K562 (cell line): ENCODE measurements around the gene ZNF668. TPM values are rescaled to one million over a fixed set of nuclear protein-coding genes. Genes with fewer than 3 reads are reported as not detected.

Experiments used
- CXXC5 ChIP-seq: fragments of 250-450 bp; sonication (Bioruptor Pico); IDR thresholded peaks from 2 replicates; pipeline ENCODE4 v1.8.0; 2022; ENCODE audit warnings: inconsistent platforms, mild to moderate bottlenecking, moderate library complexity
- ETV6 ChIP-seq, 3 experiments: fragments of 150-350 bp in 1 of 3; sonication (generic) in 1 of 3; formaldehyde crosslinking in 1 of 3; IDR thresholded peaks; 2 replicates each; pipeline versions ENCODE4 v1.6.1 to v1.8.0; 2014 to 2022; ENCODE audit warnings: borderline replicate concordance in 2 of 3, low read depth in 2 of 3, antibody characterized with exemption in 1 of 3, low read length in 1 of 3, mild to moderate bottlenecking in 1 of 3, missing genetic modification reagents in 1 of 3
- FOS ChIP-seq: IDR thresholded peaks from 3 replicates; pipeline ENCODE4 v1.6.1; 2011; ENCODE audit not compliant: insufficient read length; ENCODE audit errors: extremely low read depth
- MYNN ChIP-seq, 2 experiments: sonication (generic); formaldehyde crosslinking in 1 of 2; IDR thresholded peaks; 2 replicates each; pipeline versions ENCODE4 v1.5.0 to v1.6.1; 2016 to 2020; ENCODE audit warnings: antibody characterized with exemption in 1 of 2, missing genetic modification reagents in 1 of 2
- PHB ChIP-seq: fragments of 250-450 bp; sonication (Bioruptor Pico); IDR thresholded peaks from 2 replicates; pipeline ENCODE4 v1.5.0; 2021
- PHF8 ChIP-seq: fragments of 200-600 bp; sonication (generic); IDR thresholded peaks from 2 replicates; pipeline ENCODE4 v1.6.1; 2012; ENCODE audit warnings: mixed run types, mild to moderate bottlenecking, inconsistent platforms, low read length, moderate library complexity, borderline replicate concordance
- TAF1 ChIP-seq: IDR thresholded peaks from 2 replicates; pipeline ENCODE4 v1.6.1; 2011; ENCODE audit warnings: mild to moderate bottlenecking, low read length, moderate library complexity; ENCODE audit not compliant: insufficient read depth, control insufficient read depth, severe bottlenecking; ENCODE audit errors: extremely low read depth
- TARDBP ChIP-seq: fragments of 450-650 bp; IDR thresholded peaks from 2 replicates; pipeline ENCODE4 v1.6.1; 2016
- ZBTB8A ChIP-seq: fragments of 450-650 bp; IDR thresholded peaks from 2 replicates; pipeline ENCODE4 v1.6.1; 2018; ENCODE audit warnings: mild to moderate bottlenecking, moderate library complexity; ENCODE audit not compliant: partially characterized antibody
- polyA plus RNA-seq, 8 experiments: library from polyadenylated mRNA; depleted of rRNA in 4 of 8; stranded (reverse) in 5 of 8; unstranded in 3 of 8; fragments of >200 nt; fragmentation: Nextera tagmentation in 2 of 8; fragmentation: Illumina TruSeq in 1 of 8; extraction: Ambion mirVana in 2 of 8; extraction: Trizol in 1 of 8; gene quantifications; 2 replicates each; pipeline versions ENCODE4 v1.2.1 to v1.2.3, GENCODE V29; 2011 to 2014; ENCODE audit warnings: inconsistent platforms in 1 of 8, missing spikeins in 1 of 8
- total RNA-seq, 7 experiments: library from RNA; depleted of rRNA in 6 of 7; stranded (reverse); fragments of >200 nt in 6 of 7; fragmentation: Illumina TruSeq in 2 of 7; extraction: Trizol in 2 of 7; gene quantifications; 2 replicates each; pipeline versions ENCODE4 v1.2.1 to v1.2.3, GENCODE V29; 2011 to 2021; ENCODE audit warnings: low replicate concordance in 1 of 7
- TF ChIP-seq, protein P1 (sequence below): fragments of 450-650 bp; formaldehyde crosslinking; IDR thresholded peaks from 2 replicates; pipeline ENCODE4 v1.4.0; 2020; ENCODE audit warnings: mild to moderate bottlenecking, moderate library complexity
- TF ChIP-seq, protein P2 (sequence below): fragments of 200-800 bp; sonication (Bioruptor generic); IDR thresholded peaks from 2 replicates; pipeline ENCODE4 v1.6.1; 2016; ENCODE audit warnings: missing genetic modification characterization, missing compliant biosample characterization

Gene ZNF668
- total and polyA plus RNA-seq, 9 of the 15 experiments (the other 6 are each of a cell fraction or from before 2014, with no cell fraction given) = 0.04 to 15.3 (median 3.8) TPM; not detected in 1

DNA sequence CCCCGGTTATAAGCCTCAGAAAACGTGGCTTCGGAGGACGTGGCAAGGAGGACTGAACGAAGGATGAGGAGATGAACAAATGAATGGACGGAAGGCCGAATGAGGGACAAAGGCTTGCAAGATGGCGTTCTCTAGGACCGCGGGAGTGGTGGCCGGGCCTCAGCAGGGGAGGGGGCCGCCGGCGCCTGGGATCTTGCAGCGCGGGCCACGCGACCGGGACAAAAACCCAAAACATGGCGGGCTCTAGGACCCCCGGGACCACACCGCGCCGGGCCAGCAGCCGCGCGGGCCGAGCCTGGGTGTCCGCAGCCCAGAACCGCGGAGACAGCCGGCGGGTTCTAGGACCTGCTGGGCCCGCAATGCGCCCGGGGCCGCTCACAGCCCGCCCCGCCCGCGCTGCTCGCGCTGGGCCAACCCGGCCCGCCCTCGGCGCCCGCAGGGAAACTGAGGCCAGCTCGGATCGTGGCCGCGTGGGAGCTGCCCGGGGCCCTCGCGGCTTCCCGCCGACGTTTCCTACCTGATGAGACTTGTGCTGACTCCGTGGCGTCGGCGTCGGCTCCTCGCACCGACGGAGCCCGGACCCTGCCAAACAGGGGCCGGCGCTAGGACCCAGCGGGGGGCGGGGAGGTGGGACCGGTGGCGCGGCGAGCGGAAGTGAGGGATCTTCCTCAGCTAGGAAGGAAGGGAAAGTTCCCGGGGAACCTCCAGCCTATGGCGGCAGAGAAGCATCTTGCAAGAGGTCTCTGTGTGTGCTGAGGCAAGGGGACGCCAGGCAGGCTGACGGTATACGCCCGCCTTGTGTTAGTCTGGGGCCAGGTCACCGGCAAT lies 684 bp downstream of the ZNF668 start (continued):
- TF ChIP-seq MYNN (IDR thresholded peaks at IDR 0.05) (no peak), MYNN (CRISPR knock-in tag; IDR thresholded peaks at IDR 0.05) (no peak), ETV6 (IDR thresholded peaks at IDR 0.05; ENCODE audit: borderline replicate concordance in 1 of 2, low read depth in 2 of 2, low read length in 1 of 2) (no peak), ETV6 (CRISPR knock-in tag; IDR thresholded peaks at IDR 0.05; ENCODE audit: borderline replicate concordance) (no peak), PHB (CRISPR knock-in tag) (no peak), CXXC5 (CRISPR knock-in tag) (peak; percentile 89), TAF1 (peak; percentile 53), ZBTB8A (no peak), FOS (no peak), TARDBP (0 out of 2 replicates have a peak, but pooled peaks have one; percentile 52), PHF8 (peak; percentile 83; the same call in 1 of the 2 replicates)
- TF ChIP-seq, protein P1, sequence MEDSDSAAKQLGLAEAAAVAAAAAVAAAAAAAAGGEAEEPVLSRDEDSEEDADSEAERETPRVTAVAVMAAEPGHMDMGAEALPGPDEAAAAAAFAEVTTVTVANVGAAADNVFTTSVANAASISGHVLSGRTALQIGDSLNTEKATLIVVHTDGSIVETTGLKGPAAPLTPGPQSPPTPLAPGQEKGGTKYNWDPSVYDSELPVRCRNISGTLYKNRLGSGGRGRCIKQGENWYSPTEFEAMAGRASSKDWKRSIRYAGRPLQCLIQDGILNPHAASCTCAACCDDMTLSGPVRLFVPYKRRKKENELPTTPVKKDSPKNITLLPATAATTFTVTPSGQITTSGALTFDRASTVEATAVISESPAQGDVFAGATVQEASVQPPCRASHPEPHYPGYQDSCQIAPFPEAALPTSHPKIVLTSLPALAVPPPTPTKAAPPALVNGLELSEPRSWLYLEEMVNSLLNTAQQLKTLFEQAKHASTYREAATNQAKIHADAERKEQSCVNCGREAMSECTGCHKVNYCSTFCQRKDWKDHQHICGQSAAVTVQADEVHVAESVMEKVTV (CRISPR knock-in tag) = no peak
- TF ChIP-seq, protein P2, sequence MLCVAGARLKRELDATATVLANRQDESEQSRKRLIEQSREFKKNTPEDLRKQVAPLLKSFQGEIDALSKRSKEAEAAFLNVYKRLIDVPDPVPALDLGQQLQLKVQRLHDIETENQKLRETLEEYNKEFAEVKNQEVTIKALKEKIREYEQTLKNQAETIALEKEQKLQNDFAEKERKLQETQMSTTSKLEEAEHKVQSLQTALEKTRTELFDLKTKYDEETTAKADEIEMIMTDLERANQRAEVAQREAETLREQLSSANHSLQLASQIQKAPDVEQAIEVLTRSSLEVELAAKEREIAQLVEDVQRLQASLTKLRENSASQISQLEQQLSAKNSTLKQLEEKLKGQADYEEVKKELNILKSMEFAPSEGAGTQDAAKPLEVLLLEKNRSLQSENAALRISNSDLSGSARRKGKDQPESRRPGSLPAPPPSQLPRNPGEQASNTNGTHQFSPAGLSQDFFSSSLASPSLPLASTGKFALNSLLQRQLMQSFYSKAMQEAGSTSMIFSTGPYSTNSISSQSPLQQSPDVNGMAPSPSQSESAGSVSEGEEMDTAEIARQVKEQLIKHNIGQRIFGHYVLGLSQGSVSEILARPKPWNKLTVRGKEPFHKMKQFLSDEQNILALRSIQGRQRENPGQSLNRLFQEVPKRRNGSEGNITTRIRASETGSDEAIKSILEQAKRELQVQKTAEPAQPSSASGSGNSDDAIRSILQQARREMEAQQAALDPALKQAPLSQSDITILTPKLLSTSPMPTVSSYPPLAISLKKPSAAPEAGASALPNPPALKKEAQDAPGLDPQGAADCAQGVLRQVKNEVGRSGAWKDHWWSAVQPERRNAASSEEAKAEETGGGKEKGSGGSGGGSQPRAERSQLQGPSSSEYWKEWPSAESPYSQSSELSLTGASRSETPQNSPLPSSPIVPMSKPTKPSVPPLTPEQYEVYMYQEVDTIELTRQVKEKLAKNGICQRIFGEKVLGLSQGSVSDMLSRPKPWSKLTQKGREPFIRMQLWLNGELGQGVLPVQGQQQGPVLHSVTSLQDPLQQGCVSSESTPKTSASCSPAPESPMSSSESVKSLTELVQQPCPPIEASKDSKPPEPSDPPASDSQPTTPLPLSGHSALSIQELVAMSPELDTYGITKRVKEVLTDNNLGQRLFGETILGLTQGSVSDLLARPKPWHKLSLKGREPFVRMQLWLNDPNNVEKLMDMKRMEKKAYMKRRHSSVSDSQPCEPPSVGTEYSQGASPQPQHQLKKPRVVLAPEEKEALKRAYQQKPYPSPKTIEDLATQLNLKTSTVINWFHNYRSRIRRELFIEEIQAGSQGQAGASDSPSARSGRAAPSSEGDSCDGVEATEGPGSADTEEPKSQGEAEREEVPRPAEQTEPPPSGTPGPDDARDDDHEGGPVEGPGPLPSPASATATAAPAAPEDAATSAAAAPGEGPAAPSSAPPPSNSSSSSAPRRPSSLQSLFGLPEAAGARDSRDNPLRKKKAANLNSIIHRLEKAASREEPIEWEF (CRISPR knock-in tag) = no peak
